ENCODE data around the gene ERC1. TPM values are rescaled to one million over a fixed set of nuclear protein-coding genes. Genes with fewer than 3 reads are reported as not detected.
A peak's percentile ranks its signal among the peaks of the same experiment; 100 is the strongest.

ERC1 gene
- total and polyA plus RNA-seq, 2 donors (not counting 1 experiment from before 2014, with no cell fraction given): 19.7 to 34.5 TPM

DNA sequence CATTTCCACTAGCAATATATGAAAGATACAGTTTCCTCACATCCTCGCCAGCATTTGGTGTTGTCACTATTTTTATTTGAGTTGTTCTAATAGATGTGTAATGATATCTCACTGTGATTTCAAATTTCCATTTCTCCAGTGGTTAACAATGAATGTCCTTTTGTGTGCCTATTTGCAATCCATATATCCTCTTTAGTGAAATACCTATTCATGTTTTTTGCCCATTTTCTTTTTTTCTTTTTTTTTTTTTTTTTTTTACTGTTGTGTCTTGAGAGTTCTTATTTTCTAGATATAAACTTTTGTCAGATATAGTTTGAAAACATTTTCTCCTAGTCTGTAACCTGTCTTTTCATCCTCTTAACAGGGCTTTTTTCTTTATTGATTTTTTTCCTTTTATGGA is 524.4 kb downstream of the ERC1 start:
- no peaks in the 10 kb centered on the region for H3K27me3 ChIP-seq (ENCODE audit: control insufficient read depth, insufficient read depth, low read length)
- no peak overlapping the region for H3K9ac ChIP-seq (ENCODE audit: insufficient read depth, low read length)
- no peaks in the 10 kb centered on the region for H4K20me1 ChIP-seq (ENCODE audit: control insufficient read depth, extremely low read depth, insufficient read depth, low read length)
- no peak overlapping the region for H3K4me3 ChIP-seq (replicated peaks in 1 of 4; ENCODE audit: control extremely low read depth in 1 of 4, insufficient read depth in 1 of 4, low read depth in 3 of 4, low read length in 4 of 4)
- peaks cover 12% of the 10 kb centered on the region for H3K4me1 ChIP-seq (ENCODE audit: control insufficient read depth, extremely low read depth, insufficient read depth, low read length)
- H3K79me2 ChIP-seq (ENCODE audit: control insufficient read depth, insufficient read depth, low read length): no peaks in the 10 kb centered on the region
- no peak overlapping the region for H3K4me2 ChIP-seq (ENCODE audit: extremely low read depth, insufficient read depth, low read length)
- no peak overlapping the region for H2AFZ ChIP-seq (ENCODE audit: low read length)
- DNase-seq (ENCODE audit: low read depth in 2 of 2): no peak
- no peaks in the 10 kb centered on the region for H3K9me3 ChIP-seq (ENCODE audit: control insufficient read depth, insufficient read depth, low read depth, low read length)
- no peaks in the 10 kb centered on the region for H3K36me3 ChIP-seq (ENCODE audit: control insufficient read depth, insufficient read depth, low read length)
- H3K27ac ChIP-seq (ENCODE audit: insufficient read depth, low read length): no peak overlapping the region
- no peak for TF ChIP-seq EZH2 (IDR thresholded peaks at IDR 0.05; ENCODE audit: low read length, missing control alignments)
- TF ChIP-seq, protein P1, sequence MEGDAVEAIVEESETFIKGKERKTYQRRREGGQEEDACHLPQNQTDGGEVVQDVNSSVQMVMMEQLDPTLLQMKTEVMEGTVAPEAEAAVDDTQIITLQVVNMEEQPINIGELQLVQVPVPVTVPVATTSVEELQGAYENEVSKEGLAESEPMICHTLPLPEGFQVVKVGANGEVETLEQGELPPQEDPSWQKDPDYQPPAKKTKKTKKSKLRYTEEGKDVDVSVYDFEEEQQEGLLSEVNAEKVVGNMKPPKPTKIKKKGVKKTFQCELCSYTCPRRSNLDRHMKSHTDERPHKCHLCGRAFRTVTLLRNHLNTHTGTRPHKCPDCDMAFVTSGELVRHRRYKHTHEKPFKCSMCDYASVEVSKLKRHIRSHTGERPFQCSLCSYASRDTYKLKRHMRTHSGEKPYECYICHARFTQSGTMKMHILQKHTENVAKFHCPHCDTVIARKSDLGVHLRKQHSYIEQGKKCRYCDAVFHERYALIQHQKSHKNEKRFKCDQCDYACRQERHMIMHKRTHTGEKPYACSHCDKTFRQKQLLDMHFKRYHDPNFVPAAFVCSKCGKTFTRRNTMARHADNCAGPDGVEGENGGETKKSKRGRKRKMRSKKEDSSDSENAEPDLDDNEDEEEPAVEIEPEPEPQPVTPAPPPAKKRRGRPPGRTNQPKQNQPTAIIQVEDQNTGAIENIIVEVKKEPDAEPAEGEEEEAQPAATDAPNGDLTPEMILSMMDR (conservative IDR thresholded peaks at IDR 0.05 in 1 of 2, IDR thresholded peaks at IDR 0.05 in 1 of 2; ENCODE audit: low read depth in 1 of 2, low read length in 2 of 2): no peak

DNA sequence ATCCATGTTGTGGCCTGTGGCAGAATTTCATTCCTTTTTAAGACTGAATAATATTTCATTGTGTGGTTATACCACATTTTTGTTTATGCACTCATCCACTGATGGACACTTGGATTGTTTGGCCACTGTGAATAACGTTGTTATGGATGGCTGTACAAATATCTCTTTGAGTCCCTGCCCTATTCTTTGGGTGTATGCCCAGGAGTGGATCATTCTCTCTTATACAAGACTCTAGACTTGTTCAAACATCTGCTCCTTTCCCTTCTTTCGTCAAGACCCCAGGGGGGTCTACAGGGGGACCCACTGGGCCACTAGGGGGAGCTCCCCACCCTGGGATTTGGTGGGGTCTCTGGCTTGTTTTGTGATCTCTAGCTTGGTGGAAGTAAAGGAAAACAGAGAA is 526.0 kb downstream of the ERC1 start:
- Histone ChIP-seq H3K27ac (ENCODE audit: insufficient read depth, low read length) (no peak overlapping the region), H3K36me3 (ENCODE audit: control insufficient read depth, insufficient read depth, low read length) (no peaks in the 10 kb centered on the region)

DNA sequence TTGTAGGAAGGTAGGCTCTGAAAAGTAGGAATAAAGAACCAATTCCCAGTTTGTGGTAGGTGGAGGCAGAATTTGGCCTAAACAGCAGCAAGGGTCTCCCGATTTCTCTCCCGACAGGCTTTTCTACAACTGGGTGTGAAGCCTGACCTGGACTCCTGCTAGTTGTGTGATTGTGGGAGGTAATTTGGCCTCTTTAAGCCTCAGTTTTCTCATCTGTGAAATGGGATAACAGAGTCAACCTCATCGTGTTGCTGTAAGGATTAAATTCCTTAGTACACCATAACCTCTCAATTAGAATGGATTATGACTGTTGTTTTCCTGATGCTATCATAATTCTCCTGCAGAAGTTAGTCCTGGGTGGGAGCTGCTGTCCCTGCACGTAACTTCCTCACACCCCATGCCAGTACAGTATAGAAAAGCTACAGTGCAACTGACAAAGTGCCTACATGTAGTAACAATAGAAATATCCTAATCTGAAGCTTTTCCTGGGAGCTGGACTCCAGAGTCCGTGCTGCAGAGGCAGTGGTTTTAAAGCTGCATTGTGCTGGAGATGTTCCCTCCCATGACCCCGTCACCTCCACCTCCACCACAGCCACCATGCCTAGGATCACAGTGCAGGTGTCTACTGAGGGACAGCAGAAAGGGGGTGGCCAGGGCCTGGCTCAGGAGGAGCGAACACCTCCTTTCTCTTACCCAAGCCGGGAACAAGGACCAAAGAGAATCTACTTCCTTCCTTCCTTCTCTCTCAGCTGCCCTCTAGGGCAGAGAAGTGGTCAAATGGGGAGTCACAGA is 526.9 kb downstream of the ERC1 start:
- Histone ChIP-seq H3K4me3 (replicated peaks in 1 of 4; ENCODE audit: control extremely low read depth in 1 of 4, insufficient read depth in 1 of 4, low read depth in 3 of 4, low read length in 4 of 4) (no peak overlapping the region), H3K27ac (ENCODE audit: insufficient read depth, low read length) (no peak overlapping the region), H4K20me1 (ENCODE audit: control insufficient read depth, extremely low read depth, insufficient read depth, low read length) (no peaks in the 10 kb centered on the region), H3K36me3 (ENCODE audit: control insufficient read depth, insufficient read depth, low read length) (no peaks in the 10 kb centered on the region), H3K27me3 (ENCODE audit: control insufficient read depth, insufficient read depth, low read length) (no peaks in the 10 kb centered on the region), H3K4me2 (ENCODE audit: extremely low read depth, insufficient read depth, low read length) (no peak overlapping the region), H3K9ac (ENCODE audit: insufficient read depth, low read length) (no peak overlapping the region), H3K79me2 (ENCODE audit: control insufficient read depth, insufficient read depth, low read length) (no peaks in the 10 kb centered on the region), H2AFZ (ENCODE audit: low read length) (no peak overlapping the region), H3K9me3 (ENCODE audit: control insufficient read depth, insufficient read depth, low read depth, low read length) (no peaks in the 10 kb centered on the region), H3K4me1 (ENCODE audit: control insufficient read depth, extremely low read depth, insufficient read depth, low read length) (peaks cover 12% of the 10 kb centered on the region)
- DNase-seq (ENCODE audit: low read depth in 2 of 2): no peak
- TF ChIP-seq, protein P1 (conservative IDR thresholded peaks at IDR 0.05 in 1 of 2, IDR thresholded peaks at IDR 0.05 in 1 of 2; ENCODE audit: low read depth in 1 of 2, low read length in 2 of 2): no peak
- TF ChIP-seq EZH2 (IDR thresholded peaks at IDR 0.05; ENCODE audit: low read length, missing control alignments): no peak

More for the DNA sequence above, 526.0 kb downstream of the ERC1 start:
- Histone ChIP-seq H4K20me1 (ENCODE audit: control insufficient read depth, extremely low read depth, insufficient read depth, low read length) (no peaks in the 10 kb centered on the region), H2AFZ (ENCODE audit: low read length) (no peak overlapping the region), H3K9me3 (ENCODE audit: control insufficient read depth, insufficient read depth, low read depth, low read length) (no peaks in the 10 kb centered on the region), H3K9ac (ENCODE audit: insufficient read depth, low read length) (no peak overlapping the region), H3K4me1 (ENCODE audit: control insufficient read depth, extremely low read depth, insufficient read depth, low read length) (peaks cover 12% of the 10 kb centered on the region), H3K79me2 (ENCODE audit: control insufficient read depth, insufficient read depth, low read length) (no peaks in the 10 kb centered on the region), H3K4me3 (replicated peaks in 1 of 4; ENCODE audit: control extremely low read depth in 1 of 4, insufficient read depth in 1 of 4, low read depth in 3 of 4, low read length in 4 of 4) (no peak overlapping the region), H3K4me2 (ENCODE audit: extremely low read depth, insufficient read depth, low read length) (no peak overlapping the region), H3K27me3 (ENCODE audit: control insufficient read depth, insufficient read depth, low read length) (no peaks in the 10 kb centered on the region)
- TF ChIP-seq EZH2 (IDR thresholded peaks at IDR 0.05; ENCODE audit: low read length, missing control alignments): no peak
- TF ChIP-seq, protein P1 (conservative IDR thresholded peaks at IDR 0.05 in 1 of 2, IDR thresholded peaks at IDR 0.05 in 1 of 2; ENCODE audit: low read depth in 1 of 2, low read length in 2 of 2): peak; percentile 45 to 46
- peak; percentile 87 to 94 for DNase-seq (ENCODE audit: low read depth in 2 of 2)
